ENCODE results near the gene RAPGEF1. TPM values are rescaled to one million over a fixed set of nuclear protein-coding genes. Genes with fewer than 3 reads are reported as not detected.

The RAPGEF1 gene
- total RNA-seq, 4 donors from 2014 or later, result 37.5 to 89.0 (median 62.8) TPM

- ATAC-seq (ENCODE audit: low FRiP score), result no peak
- no peak for DNase-seq (ENCODE audit: low spot score)
- no peak for TF ChIP-seq CTCF (IDR thresholded peaks at IDR 0.05)
These were observed 18.8 kb downstream of the RAPGEF1 start for GRCh38 chr9:131721076-131721475.

GRCh38 chr9:131720330-131720729 lies 19.5 kb downstream of the RAPGEF1 start:
- TF ChIP-seq CTCF (IDR thresholded peaks at IDR 0.05), result no peak
- DNase-seq (ENCODE audit: low spot score) (no peak), ATAC-seq (ENCODE audit: low FRiP score) (no peak)

- no peak for TF ChIP-seq CTCF (IDR thresholded peaks at IDR 0.05)
- ATAC-seq (ENCODE audit: low FRiP score) (no peak), DNase-seq (ENCODE audit: low spot score) (no peak)
These were observed 20.5 kb downstream of the RAPGEF1 start for GRCh38 chr9:131719262-131719908.

- no peak for DNase-seq (ENCODE audit: low spot score)
- ATAC-seq (ENCODE audit: low FRiP score), result no peak
- no peak for TF ChIP-seq CTCF (IDR thresholded peaks at IDR 0.05)
These were observed 22.0 kb downstream of the RAPGEF1 start for GRCh38 chr9:131717719-131718460.

- no peak for ATAC-seq (ENCODE audit: low FRiP score)
- TF ChIP-seq CTCF (IDR thresholded peaks at IDR 0.05), result no peak
- DNase-seq (ENCODE audit: low spot score), result no peak
These were observed 24.0 kb downstream of the RAPGEF1 start for GRCh38 chr9:131715906-131716305.

GRCh38 chr9:131714821-131715220 lies 25.1 kb downstream of the RAPGEF1 start:
- TF ChIP-seq CTCF (IDR thresholded peaks at IDR 0.05), result no peak
- ATAC-seq (ENCODE audit: low FRiP score), result no peak
- no peak for DNase-seq (ENCODE audit: low spot score)

GRCh38 chr9:131714161-131714646 lies 25.7 kb downstream of the RAPGEF1 start:
- DNase-seq (ENCODE audit: low spot score) (no peak), ATAC-seq (ENCODE audit: low FRiP score) (peak; percentile 49)
- no peak for TF ChIP-seq CTCF (IDR thresholded peaks at IDR 0.05)
